HCT116 (cell line): Measurements from ENCODE around the gene ADGRB3. TPM values are rescaled to one million over a fixed set of nuclear protein-coding genes. Genes with fewer than 3 reads are reported as not detected.

Source experiments
- ATAC-seq: fragments of 200-7000 bp; cut with Tn5 transposase; 2 replicates; pipeline ENCODE4 v1.9.1; 2020; ENCODE audit warnings: mild to moderate bottlenecking, moderate library complexity
- BruUV-seq: library from RNA; stranded (reverse); fragments of 400-500 nt; replicated peaks from 2 replicates; lab custom pipeline; 2021; lab: Mats Ljungman, UMichigan
- CTCF ChIA-PET: fragments of 300-600 bp; sonication (Branson Sonifier 250); formaldehyde crosslinking; loops from one replicate; lab custom pipeline; 2021; ENCODE audit warnings: antibody characterized with exemption; lab: Charles Lee
- POLR2A ChIA-PET: fragments of 300-600, 350-600 bp; sonication (Branson Sonifier 250); formaldehyde crosslinking; loops from one replicate; lab custom pipeline; 2021; ENCODE audit warnings: antibody characterized with exemption; lab: Charles Lee
- RAD21 ChIA-PET, 2 experiments: fragments of 300-600 bp; sonication (Branson Sonifier 250); formaldehyde crosslinking; loops; one replicate each; lab custom pipeline; 2023; ENCODE audit warnings: low total read pairs in 2 of 2; ENCODE audit not compliant: uncharacterized antibody in 2 of 2, unreplicated experiment in 2 of 2, low non-redundant PET in 1 of 2; lab: Charles Lee
- DNase-seq: peaks from one replicate; pipeline ENCODE4 v3.0.0-alpha.2; 2010; ENCODE audit warnings: low read depth, low spot score
- H2AFZ ChIP-seq: fragments of 200-600 bp; shearing (Covaris generic), sonication (generic); 2 replicates; pipeline ENCODE4 v1.6.1; 2017; ENCODE audit warnings: low read depth, mixed run types, mixed read lengths, antibody characterized with exemption, low read length; ENCODE audit not compliant: poor library complexity, severe bottlenecking
- H3K27ac ChIP-seq: 2 replicates; pipeline ENCODE4 v1.5.1; 2012; ENCODE audit warnings: low read depth, low read length
- H3K27me3 ChIP-seq: fragments of 200-600 bp; sonication (generic); 2 replicates; pipeline ENCODE4 v1.6.1; 2016; ENCODE audit warnings: mixed run types, low read length, mixed read lengths; ENCODE audit not compliant: insufficient read depth
- H3K36me3 ChIP-seq, 2 experiments: fragments of 200-500 bp in 1 of 2; fragments of 200-600 bp in 1 of 2; sonication (Bioruptor generic) in 1 of 2; sonication (generic) in 1 of 2; 2 replicates each; pipeline versions ENCODE4 v1.5.1 to v1.6.1; 2014 to 2016; ENCODE audit warnings: low read length in 2 of 2, inconsistent platforms in 1 of 2, mixed read lengths in 1 of 2, mixed run types in 1 of 2; ENCODE audit not compliant: insufficient read depth in 2 of 2, control insufficient read depth in 1 of 2
- H3K4me1 ChIP-seq, 2 experiments: fragments of 200-600 bp in 1 of 2; sonication (generic) in 1 of 2; 2 replicates each; pipeline versions ENCODE4 v1.5.1 to v1.6.1; 2012 to 2017; ENCODE audit warnings: low read length in 2 of 2, inconsistent platforms in 1 of 2, mild to moderate bottlenecking in 1 of 2, mixed read lengths in 1 of 2, mixed run types in 1 of 2, moderate library complexity in 1 of 2; ENCODE audit not compliant: insufficient read depth in 2 of 2, control insufficient read depth in 1 of 2
- H3K4me2 ChIP-seq: fragments of 200-600 bp; sonication (generic); 2 replicates; pipeline ENCODE4 v1.6.1; 2017; ENCODE audit warnings: mixed run types, low read length, mixed read lengths
- H3K4me3 ChIP-seq, 2 experiments: fragments of 200-600 bp in 1 of 2; sonication (generic) in 1 of 2; replicated peaks in 1 of 2; 2 replicates each; pipeline ENCODE4 v1.5.1; 2011 to 2016; ENCODE audit warnings: low read length in 2 of 2, control low read depth in 1 of 2, low read depth in 1 of 2, mild to moderate bottlenecking in 1 of 2, mixed read lengths in 1 of 2, mixed run types in 1 of 2
- H3K79me2 ChIP-seq: fragments of 200-600 bp; sonication (generic); 2 replicates; pipeline ENCODE4 v1.6.1; 2017; ENCODE audit warnings: mild to moderate bottlenecking, mixed run types, low read length, moderate library complexity, mixed read lengths; ENCODE audit not compliant: insufficient read depth
- H3K9ac ChIP-seq: fragments of 200-600 bp; sonication (generic); 2 replicates; pipeline ENCODE4 v1.6.1; 2016; ENCODE audit warnings: low read length, mixed read lengths
- H3K9me2 ChIP-seq: fragments of 200-600 bp; sonication (generic), shearing (Covaris generic); 2 replicates; pipeline ENCODE4 v1.6.1; 2017; ENCODE audit warnings: mixed run types, mild to moderate bottlenecking, moderate library complexity; ENCODE audit not compliant: insufficient read depth
- H3K9me3 ChIP-seq, 2 experiments: fragments of 200-500 bp in 1 of 2; fragments of 200-600 bp in 1 of 2; sonication (Bioruptor generic) in 1 of 2; sonication (generic) in 1 of 2; 2 replicates each; pipeline ENCODE4 v1.6.1; 2014 to 2017; ENCODE audit warnings: low read length in 2 of 2, mixed read lengths in 2 of 2, inconsistent platforms in 1 of 2, low read depth in 1 of 2, mild to moderate bottlenecking in 1 of 2, mixed run types in 1 of 2, moderate library complexity in 1 of 2; ENCODE audit not compliant: control insufficient read depth in 1 of 2, insufficient read depth in 1 of 2
- H4K20me1 ChIP-seq: fragments of 200-600 bp; sonication (generic), shearing (Covaris generic); 2 replicates; pipeline ENCODE4 v1.6.1; 2017; ENCODE audit warnings: mixed run types, mild to moderate bottlenecking, moderate library complexity; ENCODE audit not compliant: insufficient read depth
- CEBPB ChIP-seq: IDR thresholded peaks from 2 replicates; pipeline ENCODE4 v1.6.1; 2012; ENCODE audit warnings: low read depth
- EGR1 ChIP-seq: IDR thresholded peaks from 2 replicates; pipeline ENCODE4 v1.6.1; 2012; ENCODE audit warnings: low read depth
- ELF1 ChIP-seq: IDR thresholded peaks from 2 replicates; pipeline ENCODE4 v1.6.1; 2012; ENCODE audit warnings: low read depth, borderline replicate concordance
- EZH2phosphoT487 ChIP-seq: fragments of 200-600 bp; IDR thresholded peaks from 2 replicates; pipeline ENCODE4 v1.6.1; 2018; ENCODE audit warnings: antibody characterized with exemption, borderline replicate concordance
- JUND ChIP-seq: IDR thresholded peaks from 2 replicates; pipeline ENCODE4 v1.6.1; 2012
- SIN3A ChIP-seq: IDR thresholded peaks from 2 replicates; pipeline ENCODE4 v1.6.1; 2012; ENCODE audit warnings: low read depth
- ZFX ChIP-seq: fragments of 450-650 bp; IDR thresholded peaks from 2 replicates; pipeline ENCODE4 v1.6.1; 2017
- ZNF274 ChIP-seq: fragments of 200-500 bp; sonication (Bioruptor generic); IDR thresholded peaks from 2 replicates; pipeline ENCODE4 v1.6.1; 2014; ENCODE audit warnings: mild to moderate bottlenecking, low read depth, low read length, inconsistent platforms
- intact Hi-C: fragments of 100-400 bp; cut with micrococcal nuclease; formaldehyde crosslinking; loops from 2 replicates; pipeline ENCODE4 v1.10.0; 2022
- total RNA-seq: library from RNA; stranded (reverse); gene quantifications from one replicate; pipeline ENCODE4 v1.2.1, GENCODE V29; 2021; ENCODE audit not compliant: unreplicated experiment
- TF ChIP-seq, protein P1 (sequence below): IDR thresholded peaks from 2 replicates; pipeline ENCODE4 v1.6.1; 2011; ENCODE audit warnings: mild to moderate bottlenecking, low read length, moderate library complexity; ENCODE audit not compliant: insufficient replicate concordance; ENCODE audit errors: extremely low read depth
- TF ChIP-seq, protein P2 (sequence below), 3 experiments: fragments of 200-600 bp in 1 of 3; sonication (generic) in 1 of 3; IDR thresholded peaks in 2 of 3; conservative IDR thresholded peaks in 1 of 3; 2 replicates each; pipeline ENCODE4 v1.5.1; 2012 to 2017; ENCODE audit warnings: low read depth in 2 of 3, low read length in 2 of 3, antibody characterized with exemption in 1 of 3, borderline replicate concordance in 1 of 3, control low read depth in 1 of 3, mild to moderate bottlenecking in 1 of 3, mixed read lengths in 1 of 3, mixed run types in 1 of 3, moderate library complexity in 1 of 3; ENCODE audit not compliant: insufficient read depth in 1 of 3

Gene ADGRB3
- total RNA-seq, 1 experiment from 2014 or later: not detected

DNA sequence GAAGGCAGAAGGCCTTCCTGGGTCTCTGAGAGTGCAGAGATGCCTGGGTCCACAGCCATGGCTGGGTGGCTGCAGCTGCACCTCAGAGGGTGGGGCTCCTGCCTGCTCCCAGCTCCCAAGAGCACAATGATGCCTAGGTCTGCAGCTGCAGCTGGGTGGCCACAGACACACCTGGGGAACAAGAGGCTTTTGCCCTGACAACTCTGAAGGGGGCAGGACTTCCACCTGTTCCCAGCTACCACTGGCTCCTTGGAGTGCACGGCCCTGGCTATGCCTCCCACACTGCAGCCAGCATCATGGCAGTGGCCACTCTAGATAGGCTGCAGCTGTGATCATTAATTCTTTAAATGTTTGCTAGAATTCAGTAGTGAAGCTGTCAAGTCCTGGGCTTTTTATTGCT is 511.3 kb downstream of the ADGRB3 start:
- TF ChIP-seq JUND (no peak), ZFX (no peak)
- TF ChIP-seq, all 23 proteins: peak for 0

DNA sequence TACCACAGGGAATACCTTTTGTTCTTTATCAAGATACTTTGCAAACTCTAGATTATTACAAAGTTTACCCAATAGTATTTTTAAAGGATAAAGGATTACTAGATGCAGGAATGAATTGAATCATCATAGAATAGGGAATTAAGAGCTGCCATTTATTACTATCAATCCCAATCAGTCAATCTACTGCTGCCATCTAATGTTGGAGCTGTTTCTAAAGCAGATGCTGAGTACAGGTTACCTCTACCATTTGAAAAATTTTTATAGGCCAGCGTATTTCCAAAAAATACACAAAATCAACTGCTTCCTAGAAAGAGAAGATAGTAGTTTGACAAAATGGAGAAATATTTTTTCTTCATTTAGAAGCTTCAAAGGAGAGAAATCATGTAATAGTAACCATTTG is 520.4 kb downstream of the ADGRB3 start:
- Histone ChIP-seq H3K4me3 (no peak overlapping the region), H3K4me2 (no peak overlapping the region), H3K36me3 (no peaks in the 10 kb centered on the region), H4K20me1 (no peaks in the 10 kb centered on the region), H3K9me2 (no peaks in the 10 kb centered on the region), H3K9ac (no peak overlapping the region), H3K9me3 (peaks cover 4 to 9% of the 10 kb centered on the region in 2 experiments; a peak in 2 of 4 replicates), H2AFZ (no peak overlapping the region), H3K4me1 (no peaks in the 10 kb centered on the region), H3K79me2 (no peaks in the 10 kb centered on the region), H3K27me3 (no peaks in the 10 kb centered on the region), H3K27ac (no peak overlapping the region)
- TF ChIP-seq EZH2phosphoT487: no peak
- RAD21 ChIA-PET: no interaction called here
- BruUV-seq: no TSS peak
- POLR2A ChIA-PET: no interaction called here
- no peak for DNase-seq
- no peak for ATAC-seq
- intact Hi-C loops: no loop called here
- CTCF ChIA-PET: no interaction called here

More for the DNA sequence above, 511.3 kb downstream of the ADGRB3 start:
- CTCF ChIA-PET: no interaction called here
- Histone ChIP-seq H3K4me1 (no peaks in the 10 kb centered on the region), H3K9ac (no peak overlapping the region), H3K36me3 (no peaks in the 10 kb centered on the region), H3K79me2 (no peaks in the 10 kb centered on the region), H3K27me3 (no peaks in the 10 kb centered on the region), H3K27ac (no peak overlapping the region), H3K4me3 (no peak overlapping the region), H3K9me2 (no peaks in the 10 kb centered on the region), H3K9me3 (peaks cover 8 to 13% of the 10 kb centered on the region in 2 experiments; a peak in 2 of 4 replicates), H3K4me2 (no peak overlapping the region), H4K20me1 (no peaks in the 10 kb centered on the region), H2AFZ (no peak overlapping the region)
- no peak for DNase-seq
- BruUV-seq: no TSS peak
- RAD21 ChIA-PET: no interaction called here
- no peak for ATAC-seq
- intact Hi-C loops: no loop called here
- POLR2A ChIA-PET: no interaction called here

DNA sequence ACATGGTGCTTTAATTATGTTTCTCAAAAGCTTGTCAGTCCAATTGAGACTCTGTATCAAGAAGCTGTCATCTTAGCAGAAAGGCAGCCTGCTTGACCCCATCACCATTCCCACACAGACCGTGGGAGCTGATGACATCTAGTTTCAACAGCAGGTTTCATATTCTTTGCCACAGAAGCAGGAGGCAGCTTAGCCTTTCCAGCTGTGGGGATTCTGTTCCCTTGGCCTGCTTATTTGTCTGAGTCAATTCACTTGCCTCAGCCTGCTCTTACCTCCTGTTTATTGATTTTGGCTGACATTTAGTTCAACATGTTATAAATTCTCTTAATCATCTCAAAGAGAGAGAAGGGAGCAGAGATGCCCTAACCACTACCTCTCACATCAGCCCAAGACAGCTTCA is 527.7 kb downstream of the ADGRB3 start:
- Histone ChIP-seq H3K36me3 (no peaks in the 10 kb centered on the region), H2AFZ (no peak overlapping the region), H3K27ac (no peak overlapping the region), H3K79me2 (no peaks in the 10 kb centered on the region), H3K4me2 (no peak overlapping the region), H3K27me3 (no peaks in the 10 kb centered on the region), H3K4me3 (no peak overlapping the region), H3K9ac (no peak overlapping the region), H3K4me1 (no peaks in the 10 kb centered on the region), H3K9me3 (peaks cover 12% of the 10 kb centered on the region in 2 experiments; a peak in 2 of 4 replicates), H3K9me2 (no peaks in the 10 kb centered on the region), H4K20me1 (no peaks in the 10 kb centered on the region)
- ChIA-PET CTCF (no interaction called here), POLR2A (no interaction called here), RAD21 (no interaction called here)
- intact Hi-C loops: no loop called here
- BruUV-seq: no TSS peak
- no peak for ATAC-seq
- DNase-seq: no peak
- no peak for TF ChIP-seq EGR1
- TF ChIP-seq EZH2phosphoT487: no peak
- no peak for TF ChIP-seq JUND
- no peak for TF ChIP-seq SIN3A
- no peak for TF ChIP-seq ELF1
- TF ChIP-seq, protein P1, sequence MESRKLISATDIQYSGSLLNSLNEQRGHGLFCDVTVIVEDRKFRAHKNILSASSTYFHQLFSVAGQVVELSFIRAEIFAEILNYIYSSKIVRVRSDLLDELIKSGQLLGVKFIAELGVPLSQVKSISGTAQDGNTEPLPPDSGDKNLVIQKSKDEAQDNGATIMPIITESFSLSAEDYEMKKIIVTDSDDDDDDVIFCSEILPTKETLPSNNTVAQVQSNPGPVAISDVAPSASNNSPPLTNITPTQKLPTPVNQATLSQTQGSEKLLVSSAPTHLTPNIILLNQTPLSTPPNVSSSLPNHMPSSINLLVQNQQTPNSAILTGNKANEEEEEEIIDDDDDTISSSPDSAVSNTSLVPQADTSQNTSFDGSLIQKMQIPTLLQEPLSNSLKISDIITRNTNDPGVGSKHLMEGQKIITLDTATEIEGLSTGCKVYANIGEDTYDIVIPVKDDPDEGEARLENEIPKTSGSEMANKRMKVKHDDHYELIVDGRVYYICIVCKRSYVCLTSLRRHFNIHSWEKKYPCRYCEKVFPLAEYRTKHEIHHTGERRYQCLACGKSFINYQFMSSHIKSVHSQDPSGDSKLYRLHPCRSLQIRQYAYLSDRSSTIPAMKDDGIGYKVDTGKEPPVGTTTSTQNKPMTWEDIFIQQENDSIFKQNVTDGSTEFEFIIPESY: no peak
- TF ChIP-seq ZFX: no peak
- TF ChIP-seq, protein P2, sequence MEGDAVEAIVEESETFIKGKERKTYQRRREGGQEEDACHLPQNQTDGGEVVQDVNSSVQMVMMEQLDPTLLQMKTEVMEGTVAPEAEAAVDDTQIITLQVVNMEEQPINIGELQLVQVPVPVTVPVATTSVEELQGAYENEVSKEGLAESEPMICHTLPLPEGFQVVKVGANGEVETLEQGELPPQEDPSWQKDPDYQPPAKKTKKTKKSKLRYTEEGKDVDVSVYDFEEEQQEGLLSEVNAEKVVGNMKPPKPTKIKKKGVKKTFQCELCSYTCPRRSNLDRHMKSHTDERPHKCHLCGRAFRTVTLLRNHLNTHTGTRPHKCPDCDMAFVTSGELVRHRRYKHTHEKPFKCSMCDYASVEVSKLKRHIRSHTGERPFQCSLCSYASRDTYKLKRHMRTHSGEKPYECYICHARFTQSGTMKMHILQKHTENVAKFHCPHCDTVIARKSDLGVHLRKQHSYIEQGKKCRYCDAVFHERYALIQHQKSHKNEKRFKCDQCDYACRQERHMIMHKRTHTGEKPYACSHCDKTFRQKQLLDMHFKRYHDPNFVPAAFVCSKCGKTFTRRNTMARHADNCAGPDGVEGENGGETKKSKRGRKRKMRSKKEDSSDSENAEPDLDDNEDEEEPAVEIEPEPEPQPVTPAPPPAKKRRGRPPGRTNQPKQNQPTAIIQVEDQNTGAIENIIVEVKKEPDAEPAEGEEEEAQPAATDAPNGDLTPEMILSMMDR (IDR thresholded peaks at IDR 0.05 in 2 of 3, conservative IDR thresholded peaks at IDR 0.05 in 1 of 3; ENCODE audit: borderline replicate concordance in 1 of 3, insufficient read depth in 1 of 3, low read depth in 2 of 3, low read length in 2 of 3): no peak
- no peak for TF ChIP-seq CEBPB
- no peak for TF ChIP-seq ZNF274
